Measurements from ENCODE around the gene ASTN2.

GRCh38 chr9:116954731-116955130, 460.1 kb downstream of the ASTN2 start:
- TF ChIP-seq CTCF (IDR thresholded peaks at IDR 0.05; ENCODE audit: low read length), result no peak
- TF ChIP-seq EZH2 (IDR thresholded peaks at IDR 0.05; ENCODE audit: borderline replicate concordance, low read length), result no peak

Measured in OCI-LY1 (cell line).